Endothelial cell of umbilical vein (primary cell): Measurements from ENCODE around the gene AK8. TPM values are rescaled to one million over a fixed set of nuclear protein-coding genes. Genes with fewer than 3 reads are reported as not detected.

Experiments used
- BruUV-seq: library from RNA; stranded (reverse); fragments of 400-500 nt; replicated peaks from 2 replicates; lab custom pipeline; 2021; lab: Mats Ljungman, UMichigan
- CTCF ChIA-PET: fragments of 300-600, 350-600 bp; sonication (Branson Sonifier 250); formaldehyde crosslinking; loops from one replicate; lab custom pipeline; 2021; ENCODE audit warnings: antibody characterized with exemption, inconsistent platforms; lab: Charles Lee
- POLR2A ChIA-PET: fragments of 300-600, 350-600 bp; sonication (Branson Sonifier 250); formaldehyde crosslinking; loops from one replicate; lab custom pipeline; 2021; ENCODE audit warnings: antibody characterized with exemption, inconsistent platforms; lab: Charles Lee
- DNase-seq: peaks from one replicate; pipeline ENCODE4 v3.0.0-alpha.2; 2011; ENCODE audit warnings: low read depth, low spot score
- FAIRE-seq: peaks from 2 replicates; lab custom pipeline; 2011; peaks lifted over from hg19 to GRCh38; lab: Jason Lieb, UNC
- H2AFZ ChIP-seq: 2 replicates; pipeline ENCODE4 v1.6.0; 2012; ENCODE audit warnings: low read depth, low read length, control low read depth, inconsistent platforms
- H3K27ac ChIP-seq: 2 replicates; pipeline ENCODE4 v1.5.1; 2011; ENCODE audit warnings: low read depth, mild to moderate bottlenecking, control low read depth, low read length, moderate library complexity; ENCODE audit not compliant: insufficient read depth
- H3K27me3 ChIP-seq, 2 experiments: 2 replicates each; pipeline versions ENCODE4 v1.6.0 to v1.6.1; 2011; ENCODE audit warnings: low read length in 2 of 2, mixed read lengths in 1 of 2; ENCODE audit not compliant: control insufficient read depth in 2 of 2, insufficient read depth in 2 of 2
- H3K36me3 ChIP-seq, 2 experiments: 2 replicates in 1 of 2; 3 replicates in 1 of 2; pipeline ENCODE4 v1.5.1; 2011; ENCODE audit warnings: low read length in 2 of 2, mild to moderate bottlenecking in 1 of 2, moderate library complexity in 1 of 2; ENCODE audit not compliant: control insufficient read depth in 2 of 2, insufficient read depth in 2 of 2; ENCODE audit errors: extremely low read depth in 1 of 2
- H3K4me1 ChIP-seq: 3 replicates; pipeline ENCODE4 v1.5.1; 2011; ENCODE audit warnings: mild to moderate bottlenecking, low read length; ENCODE audit not compliant: control insufficient read depth, insufficient read depth; ENCODE audit errors: extremely low read depth
- H3K4me2 ChIP-seq: 2 replicates; pipeline ENCODE4 v1.6.1; 2011; ENCODE audit warnings: low read length, control low read depth, mixed read lengths; ENCODE audit not compliant: insufficient read depth
- H3K4me3 ChIP-seq, 3 experiments: fragments of 200-600 bp in 1 of 3; sonication (generic), shearing (Covaris generic) in 1 of 3; replicated peaks in 1 of 3; 2 replicates each; pipeline ENCODE4 v1.5.1; 2011 to 2016; ENCODE audit warnings: control low read depth in 3 of 3, low read length in 3 of 3, mild to moderate bottlenecking in 2 of 3, inconsistent platforms in 1 of 3, low read depth in 1 of 3, moderate library complexity in 1 of 3; ENCODE audit not compliant: insufficient read depth in 1 of 3
- H3K79me2 ChIP-seq: 2 replicates; pipeline ENCODE4 v1.6.0; 2012; ENCODE audit warnings: low read length, inconsistent platforms; ENCODE audit not compliant: control insufficient read depth, insufficient read depth
- H3K9ac ChIP-seq: replicated peaks from 2 replicates; pipeline ENCODE3; 2011; ENCODE audit warnings: low read length, control low read depth; ENCODE audit not compliant: insufficient read depth; ENCODE audit errors: extremely low read depth
- H3K9me1 ChIP-seq: replicated peaks from 3 replicates; pipeline ENCODE4 v1.6.0; 2011; ENCODE audit warnings: mild to moderate bottlenecking, low read length; ENCODE audit not compliant: control insufficient read depth, insufficient read depth; ENCODE audit errors: extremely low read depth
- H3K9me3 ChIP-seq: replicated peaks from 2 replicates; pipeline ENCODE4 v1.5.1; 2012; ENCODE audit warnings: low read length, inconsistent platforms; ENCODE audit not compliant: control insufficient read depth, insufficient read depth
- H4K20me1 ChIP-seq: replicated peaks from 2 replicates; pipeline ENCODE3; 2011; ENCODE audit warnings: mild to moderate bottlenecking, low read length; ENCODE audit not compliant: control insufficient read depth, insufficient read depth; ENCODE audit errors: extremely low read depth
- EZH2 ChIP-seq: IDR thresholded peaks from 2 replicates; pipeline ENCODE4 v1.6.1; 2012; ENCODE audit warnings: borderline replicate concordance, low read depth, mild to moderate bottlenecking, moderate library complexity, low read length, inconsistent platforms; ENCODE audit not compliant: severe bottlenecking
- FOS ChIP-seq: IDR thresholded peaks from 2 replicates; pipeline ENCODE4 v1.6.1; 2011; ENCODE audit warnings: mild to moderate bottlenecking, low read length, moderate library complexity, borderline replicate concordance; ENCODE audit not compliant: insufficient read depth
- GATA2 ChIP-seq: IDR thresholded peaks from 2 replicates; pipeline ENCODE4 v1.7.0; 2011; ENCODE audit warnings: low read depth, mild to moderate bottlenecking, moderate library complexity, mixed read lengths, low read length; ENCODE audit not compliant: insufficient read length, insufficient read depth
- JUN ChIP-seq: IDR thresholded peaks from 2 replicates; pipeline ENCODE4 v1.6.1; 2011; ENCODE audit warnings: borderline replicate concordance, low read depth; ENCODE audit not compliant: insufficient read length, insufficient read depth
- MYC ChIP-seq: IDR thresholded peaks from one replicate; pipeline ENCODE4 v1.6.1; 2011; ENCODE audit warnings: mild to moderate bottlenecking, low read depth, low read length
- POLR2A ChIP-seq: IDR thresholded peaks from 2 replicates; pipeline ENCODE4 v1.6.1; 2012; ENCODE audit warnings: low read depth, mild to moderate bottlenecking, control low read depth, low read length
- POLR2AphosphoS5 ChIP-seq: IDR thresholded peaks from 2 replicates; pipeline ENCODE4 v1.6.1; 2012; ENCODE audit warnings: low read depth, mild to moderate bottlenecking, control low read depth, low read length, moderate library complexity; ENCODE audit not compliant: insufficient read depth
- dilution Hi-C: fragments of 300-500 bp; cut with MboI; formaldehyde crosslinking; loops from one replicate; pipeline ENCODE4 v1.15.0; 2019; ENCODE audit warnings: low sequenced_read_pairs; ENCODE audit not compliant: extremely low pct_ligation_motif_present
- intact Hi-C: fragments of 100-400 bp; cut with micrococcal nuclease; formaldehyde crosslinking; loops from one replicate; pipeline ENCODE4 v1.10.0; 2022
- polyA plus RNA-seq, 4 experiments: library from polyadenylated mRNA; depleted of rRNA in 3 of 4; stranded (reverse) in 3 of 4; unstranded in 1 of 4; fragments of >200 nt; gene quantifications; 2 replicates each; pipeline versions ENCODE4 v1.2.1 to v1.2.3, GENCODE V29; 2011 to 2012; ENCODE audit warnings: missing spikeins in 1 of 4
- total RNA-seq: library from RNA; stranded (reverse); gene quantifications from 2 replicates; pipeline ENCODE4 v1.2.3, GENCODE V29; 2021
- TF ChIP-seq, protein P1 (sequence below): IDR thresholded peaks from 2 replicates; pipeline ENCODE4 v1.6.1; 2011; ENCODE audit not compliant: insufficient read depth, insufficient read length
- TF ChIP-seq, protein P2 (sequence below), 2 donors: IDR thresholded peaks; 1 replicate in 1 of 2; 2 replicates in 1 of 2; pipeline ENCODE4 v1.5.1; 2011; ENCODE audit warnings: low read length in 2 of 2, mild to moderate bottlenecking in 2 of 2, moderate library complexity in 2 of 2, control low read depth in 1 of 2, inconsistent platforms in 1 of 2, low read depth in 1 of 2; ENCODE audit not compliant: insufficient read depth in 1 of 2; ENCODE audit errors: extremely low read depth in 1 of 2

The AK8 gene
- total and polyA plus RNA-seq, 2 donors (not counting 3 experiments of a cell fraction or from before 2014, with no cell fraction given) = 0.06 TPM; not detected in 1

GRCh38 chr9:132749306-132749705 is 128.8 kb downstream of the AK8 start:
- ChIA-PET CTCF (no interaction called here), POLR2A (no interaction called here)
- H3K4me1 ChIP-seq = no peaks in the 10 kb centered on the region
- H4K20me1 ChIP-seq = no peaks in the 10 kb centered on the region
- H3K27ac ChIP-seq = no peak overlapping the region
- no peaks in the 10 kb centered on the region for H3K9me3 ChIP-seq
- TF ChIP-seq GATA2 (no peak), POLR2A (no peak), EZH2 (no peak), MYC (no peak), POLR2AphosphoS5 (no peak), JUN (no peak), FOS (no peak)
- TF ChIP-seq, protein P1, sequence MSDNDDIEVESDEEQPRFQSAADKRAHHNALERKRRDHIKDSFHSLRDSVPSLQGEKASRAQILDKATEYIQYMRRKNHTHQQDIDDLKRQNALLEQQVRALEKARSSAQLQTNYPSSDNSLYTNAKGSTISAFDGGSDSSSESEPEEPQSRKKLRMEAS = no peak
- TF ChIP-seq, protein P2, sequence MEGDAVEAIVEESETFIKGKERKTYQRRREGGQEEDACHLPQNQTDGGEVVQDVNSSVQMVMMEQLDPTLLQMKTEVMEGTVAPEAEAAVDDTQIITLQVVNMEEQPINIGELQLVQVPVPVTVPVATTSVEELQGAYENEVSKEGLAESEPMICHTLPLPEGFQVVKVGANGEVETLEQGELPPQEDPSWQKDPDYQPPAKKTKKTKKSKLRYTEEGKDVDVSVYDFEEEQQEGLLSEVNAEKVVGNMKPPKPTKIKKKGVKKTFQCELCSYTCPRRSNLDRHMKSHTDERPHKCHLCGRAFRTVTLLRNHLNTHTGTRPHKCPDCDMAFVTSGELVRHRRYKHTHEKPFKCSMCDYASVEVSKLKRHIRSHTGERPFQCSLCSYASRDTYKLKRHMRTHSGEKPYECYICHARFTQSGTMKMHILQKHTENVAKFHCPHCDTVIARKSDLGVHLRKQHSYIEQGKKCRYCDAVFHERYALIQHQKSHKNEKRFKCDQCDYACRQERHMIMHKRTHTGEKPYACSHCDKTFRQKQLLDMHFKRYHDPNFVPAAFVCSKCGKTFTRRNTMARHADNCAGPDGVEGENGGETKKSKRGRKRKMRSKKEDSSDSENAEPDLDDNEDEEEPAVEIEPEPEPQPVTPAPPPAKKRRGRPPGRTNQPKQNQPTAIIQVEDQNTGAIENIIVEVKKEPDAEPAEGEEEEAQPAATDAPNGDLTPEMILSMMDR (IDR thresholded peaks at IDR 0.05; ENCODE audit: extremely low read depth in 1 of 2, insufficient read depth in 1 of 2, low read depth in 1 of 2, low read length in 2 of 2) = no peak
- H3K9me1 ChIP-seq = no peaks in the 10 kb centered on the region
- no peak overlapping the region for H2AFZ ChIP-seq
- no peak overlapping the region for H3K9ac ChIP-seq
- no peak overlapping the region for H3K4me3 ChIP-seq
- peaks cover 19 to 20% of the 10 kb centered on the region in 2 experiments for H3K27me3 ChIP-seq
- intact Hi-C loops (no loop called here), dilution Hi-C loops (no loop called here)
- no peaks in the 10 kb centered on the region for H3K36me3 ChIP-seq
- FAIRE-seq = no peak
- BruUV-seq = no TSS peak
- H3K4me2 ChIP-seq = no peak overlapping the region
- no peak for DNase-seq
- H3K79me2 ChIP-seq = no peaks in the 10 kb centered on the region
